IMR-90 (cell line): ENCODE results near the gene MROH7. TPM values are rescaled to one million over a fixed set of nuclear protein-coding genes. Genes with fewer than 3 reads are reported as not detected.

Experiments used
- ATAC-seq: fragments of 200-7000 bp; cut with Tn5 transposase; 2 replicates; pipeline ENCODE4 v1.9.1; 2020; ENCODE audit warnings: low read depth, mild to moderate bottlenecking, moderate library complexity
- BruUV-seq: library from RNA; stranded (reverse); fragments of 400-500 nt; replicated peaks from 2 replicates; lab custom pipeline; 2021; lab: Mats Ljungman, UMichigan
- CTCF ChIA-PET: fragments of 300-600 bp; formaldehyde crosslinking; extraction: SDS; loops from one replicate; lab custom pipeline; 2021; ENCODE audit warnings: antibody characterized with exemption; lab: Yijun Ruan, JAX
- POLR2A ChIA-PET: fragments of 300-600 bp; sonication (Branson Sonifier 250); formaldehyde crosslinking; loops from one replicate; lab custom pipeline; 2022; ENCODE audit warnings: antibody characterized with exemption; ENCODE audit not compliant: unreplicated experiment; lab: Charles Lee
- DNase-seq: peaks from one replicate; pipeline ENCODE4 v3.0.0; 2013
- H2AFZ ChIP-seq: replicated peaks from 2 replicates; pipeline ENCODE3; 2013; ENCODE audit warnings: low read length, mild to moderate bottlenecking; ENCODE audit not compliant: poor library complexity
- H2AK5ac ChIP-seq: 2 replicates; pipeline ENCODE4 v1.6.1; 2013; ENCODE audit warnings: low read depth, low read length, inconsistent platforms
- H2AK9ac ChIP-seq: replicated peaks from 2 replicates; pipeline ENCODE3; 2013; ENCODE audit warnings: mild to moderate bottlenecking, low read depth, low read length, moderate library complexity; ENCODE audit not compliant: poor library complexity
- H2BK120ac ChIP-seq: 2 replicates; pipeline ENCODE4 v1.6.1; 2013; ENCODE audit warnings: low read depth, low read length, inconsistent platforms
- H2BK15ac ChIP-seq: 3 replicates; pipeline ENCODE4 v1.6.1; 2013; ENCODE audit warnings: low read depth, low read length, inconsistent platforms
- H2BK20ac ChIP-seq: 2 replicates; pipeline ENCODE4 v1.6.1; 2013; ENCODE audit warnings: low read depth, mild to moderate bottlenecking, inconsistent platforms, low read length, moderate library complexity
- H2BK5ac ChIP-seq: 2 replicates; pipeline ENCODE4 v1.6.1; 2013; ENCODE audit warnings: mild to moderate bottlenecking, low read depth, low read length, inconsistent platforms; ENCODE audit not compliant: poor library complexity, severe bottlenecking
- H3K14ac ChIP-seq: replicated peaks from 2 replicates; pipeline ENCODE4 v1.6.1; 2013; ENCODE audit warnings: low read depth, low read length, inconsistent platforms
- H3K18ac ChIP-seq: 2 replicates; pipeline ENCODE4 v1.6.1; 2013; ENCODE audit warnings: low read depth, low read length, control low read depth
- H3K23ac ChIP-seq: 2 replicates; pipeline ENCODE4 v1.6.1; 2013; ENCODE audit warnings: low read depth, low read length, inconsistent platforms
- H3K27ac ChIP-seq: 2 replicates; pipeline ENCODE4 v1.5.1; 2013; ENCODE audit warnings: mild to moderate bottlenecking, control low read depth, low read length; ENCODE audit not compliant: insufficient read depth
- H3K27me3 ChIP-seq: 2 replicates; pipeline ENCODE4 v1.6.1; 2013; ENCODE audit warnings: low read length; ENCODE audit not compliant: control insufficient read depth, insufficient read depth
- H3K36me3 ChIP-seq: 2 replicates; pipeline ENCODE4 v1.6.1; 2013; ENCODE audit warnings: low read length, mixed read lengths; ENCODE audit not compliant: control insufficient read depth, insufficient read depth
- H3K4ac ChIP-seq: 2 replicates; pipeline ENCODE4 v1.6.1; 2013; ENCODE audit warnings: low read depth, low read length, inconsistent platforms
- H3K4me1 ChIP-seq: 2 replicates; pipeline ENCODE4 v1.6.1; 2013; ENCODE audit warnings: low read length, mixed read lengths; ENCODE audit not compliant: control insufficient read depth, insufficient read depth
- H3K4me2 ChIP-seq: 2 replicates; pipeline ENCODE4 v1.6.1; 2013; ENCODE audit warnings: low read depth, mild to moderate bottlenecking, control low read depth, low read length, moderate library complexity
- H3K4me3 ChIP-seq: 2 replicates; pipeline ENCODE4 v1.5.1; 2013; ENCODE audit warnings: low read depth, mild to moderate bottlenecking, control low read depth, low read length, moderate library complexity; ENCODE audit not compliant: insufficient read depth
- H3K56ac ChIP-seq: 2 replicates; pipeline ENCODE4 v1.6.1; 2013; ENCODE audit warnings: low read length, inconsistent platforms; ENCODE audit not compliant: insufficient read depth; ENCODE audit errors: extremely low read depth
- H3K79me1 ChIP-seq, 2 experiments: 2 replicates each; pipeline ENCODE4 v1.6.1; 2013; ENCODE audit warnings: low read length in 2 of 2, inconsistent platforms in 1 of 2, low read depth in 1 of 2
- H3K9ac ChIP-seq: 2 replicates; pipeline ENCODE4 v1.6.1; 2013; ENCODE audit warnings: low read depth, low read length, control low read depth
- H3K9me1 ChIP-seq: 2 replicates; pipeline ENCODE4 v1.6.1; 2013; ENCODE audit warnings: low read length, inconsistent platforms; ENCODE audit not compliant: insufficient read depth
- H3K9me3 ChIP-seq: 2 replicates; pipeline ENCODE4 v1.6.1; 2013; ENCODE audit warnings: low read length; ENCODE audit not compliant: control insufficient read depth, insufficient read depth
- H4K20me1 ChIP-seq: 2 replicates; pipeline ENCODE4 v1.6.1; 2013; ENCODE audit warnings: low read length, inconsistent platforms; ENCODE audit not compliant: insufficient read depth
- H4K5ac ChIP-seq: 2 replicates; pipeline ENCODE4 v1.6.1; 2013; ENCODE audit warnings: mild to moderate bottlenecking, low read depth, low read length, control low read depth
- H4K8ac ChIP-seq, 2 experiments: 2 replicates each; pipeline ENCODE4 v1.6.1; 2013; ENCODE audit warnings: low read depth in 2 of 2, low read length in 2 of 2, control low read depth in 1 of 2, inconsistent platforms in 1 of 2
- H4K91ac ChIP-seq: 2 replicates; pipeline ENCODE4 v1.6.1; 2013; ENCODE audit warnings: low read depth, low read length, inconsistent platforms; ENCODE audit not compliant: insufficient read depth
- BHLHE40 ChIP-seq: fragments of 150-350 bp; IDR thresholded peaks from 2 replicates; pipeline ENCODE4 v1.6.1; 2016; ENCODE audit warnings: mild to moderate bottlenecking, low read depth, low read length
- CEBPB ChIP-seq: IDR thresholded peaks from 2 replicates; pipeline ENCODE4 v1.6.1; 2012; ENCODE audit warnings: low read depth, low read length, improper control_type of control experiment
- CTCF ChIP-seq: conservative IDR thresholded peaks from 2 replicates; pipeline ENCODE4 v1.5.1; 2012; ENCODE audit warnings: mild to moderate bottlenecking, low read depth, low read length, improper control_type of control experiment
- FOS ChIP-seq: fragments of 150-350 bp; IDR thresholded peaks from 2 replicates; pipeline ENCODE4 v1.6.1; 2016; ENCODE audit warnings: low read depth, low read length
- MAFK ChIP-seq: IDR thresholded peaks from 2 replicates; pipeline ENCODE4 v1.6.1; 2012; ENCODE audit warnings: low read depth, low read length, improper control_type of control experiment
- MAZ ChIP-seq: IDR thresholded peaks from 2 replicates; pipeline ENCODE4 v1.6.1; 2012; ENCODE audit warnings: low read depth, mild to moderate bottlenecking, low read length, improper control_type of control experiment, moderate library complexity, borderline replicate concordance
- MXI1 ChIP-seq: IDR thresholded peaks from 2 replicates; pipeline ENCODE4 v1.6.1; 2012; ENCODE audit warnings: low read depth, mild to moderate bottlenecking, low read length, moderate library complexity, borderline replicate concordance
- NFE2L2 ChIP-seq: fragments of 150-350 bp; IDR thresholded peaks from 2 replicates; pipeline ENCODE4 v1.6.1; 2016; ENCODE audit warnings: low read depth, mild to moderate bottlenecking, low read length
- POLR2A ChIP-seq: IDR thresholded peaks from 2 replicates; pipeline ENCODE4 v1.6.1; 2012; ENCODE audit warnings: mild to moderate bottlenecking, low read depth, low read length
- RAD21 ChIP-seq: IDR thresholded peaks from 2 replicates; pipeline ENCODE4 v1.6.1; 2012; ENCODE audit warnings: low read length, improper control_type of control experiment
- RCOR1 ChIP-seq: IDR thresholded peaks from 2 replicates; pipeline ENCODE4 v1.6.1; 2012; ENCODE audit warnings: mild to moderate bottlenecking, low read length, improper control_type of control experiment; ENCODE audit not compliant: insufficient replicate concordance
- RFX5 ChIP-seq: IDR thresholded peaks from 2 replicates; pipeline ENCODE4 v1.8.0; 2012; ENCODE audit warnings: low read depth, mild to moderate bottlenecking, low read length, moderate library complexity
- SMC3 ChIP-seq: fragments of 150-350 bp; IDR thresholded peaks from 2 replicates; pipeline ENCODE4 v1.6.1; 2016; ENCODE audit warnings: low read depth, mild to moderate bottlenecking, antibody characterized with exemption, low read length, moderate library complexity
- USF2 ChIP-seq: fragments of 150-350 bp; IDR thresholded peaks from 2 replicates; pipeline ENCODE4 v1.6.1; 2017; ENCODE audit warnings: mild to moderate bottlenecking, antibody characterized with exemption, low read length, low read depth
- WGBS, 2 experiments: methylation state at CpG; one replicate each; pipeline versions ENCODE4 v1.1.5 to v1.1.7; 2013; ENCODE audit warnings: missing lambda C conversion rate in 2 of 2; ENCODE audit not compliant: insufficient read length in 1 of 2; ENCODE audit errors: extremely low coverage in 2 of 2; 5-methylcytosine and 5-hydroxymethylcytosine counted together
- dilution Hi-C: fragments of 300-500 bp; cut with HindIII; formaldehyde crosslinking; loops from one replicate; pipeline ENCODE4 v1.14.3; 2018; ENCODE audit warnings: low sequenced_read_pairs; ENCODE audit not compliant: unreplicated experiment
- in situ Hi-C: fragments of 300-500 bp; cut with MboI; formaldehyde crosslinking; loops from 3 replicates; pipeline ENCODE4 v1.14.3; 2019; ENCODE audit warnings: low sequenced_read_pairs, inconsistent platforms, mixed read lengths
- intact Hi-C: fragments of 100-400 bp; cut with micrococcal nuclease; formaldehyde crosslinking; loops from 2 replicates; pipeline ENCODE4 v1.10.0; 2022
- polyA plus RNA-seq, 3 experiments: library from polyadenylated mRNA; depleted of rRNA; stranded (reverse); fragments of >200 nt; gene quantifications; 2 replicates each; pipeline ENCODE4 v1.2.3, GENCODE V29; 2012; ENCODE audit warnings: low replicate concordance in 1 of 3
- total RNA-seq: library from RNA; depleted of rRNA; stranded (reverse); fragments of >200 nt; gene quantifications from 2 replicates; pipeline ENCODE4 v1.2.3, GENCODE V29; 2012

The MROH7 gene
- total and polyA plus RNA-seq, 2 of the 4 experiments (the other 2 are of a cell fraction): not detected

- Histone ChIP-seq H2BK5ac (no peak overlapping the region), H3K27me3 (peaks cover 5% of the 10 kb centered on the region; the same call in 1 of the 2 replicates), H2BK20ac (no peak overlapping the region), H4K5ac (no peak overlapping the region), H3K56ac (no peak overlapping the region), H3K79me1 (0 out of 4 replicates have a peak, but pooled peaks cover 0 to 3% of the 10 kb centered on the region in 2 experiments), H3K9me1 (no peaks in the 10 kb centered on the region), H2AK5ac (no peak overlapping the region), H4K8ac (no peak overlapping the region), H3K4ac (no peak overlapping the region), H3K27ac (no peak overlapping the region), H4K91ac (no peak overlapping the region), H2AK9ac (no peak overlapping the region), H3K36me3 (peaks cover 15% of the 10 kb centered on the region), H4K20me1 (0 out of 2 replicates have a peak, but pooled peaks cover 3% of the 10 kb centered on the region), H3K14ac (no peak overlapping the region), H2AFZ (no peak overlapping the region), H2BK120ac (no peak overlapping the region), H3K9ac (no peak overlapping the region), H3K23ac (no peak overlapping the region), H3K9me3 (no peaks in the 10 kb centered on the region), H3K4me1 (no peaks in the 10 kb centered on the region; the same call in 1 of the 2 replicates), H3K18ac (no peak overlapping the region), H3K4me2 (no peak overlapping the region), H2BK15ac (no peak overlapping the region), H3K4me3 (no peak overlapping the region)
- CTCF ChIA-PET: no interaction called here
- DNase-seq: no peak
- in situ Hi-C loops: no loop called here
- 80% methylated on average over 2 of the region's 6 CpGs; no CpG with 5 or more reads in 1 of the 2 experiments for WGBS, 2 experiments
- intact Hi-C loops: no loop called here
- ATAC-seq: no peak
- TF ChIP-seq RFX5 (no peak), POLR2A (no peak), SMC3 (no peak), RCOR1 (no peak), MXI1 (no peak), USF2 (no peak), RAD21 (no peak), MAFK (no peak), MAZ (no peak), CTCF (no peak), BHLHE40 (no peak), CEBPB (no peak), FOS (no peak), NFE2L2 (no peak)
- no TSS peak for BruUV-seq
- dilution Hi-C loops: no loop called here
- POLR2A ChIA-PET: no interaction called here
Measured at GRCh38 chr1:54745274-54745673, 103.7 kb downstream of the MROH7 start.
